T-helper 17 cell (primary cell): Measurements from ENCODE around the gene MAP1A. TPM values are rescaled to one million over a fixed set of nuclear protein-coding genes. Genes with fewer than 3 reads are reported as not detected.
A peak's percentile ranks its signal among the peaks of the same experiment; 100 is the strongest.
"Not testable (repeated sequence)": the region's sequence is repeated elsewhere in the genome, so short reads cannot be mapped to it uniquely, and the experiment has no call there.

Experiments used
- ATAC-seq: fragments of 150-1000 bp; cut with Tn5 transposase; 2 replicates; pipeline ENCODE4 v1.10.0; 2021; ENCODE audit warnings: mild to moderate bottlenecking, moderate library complexity
- DNase-seq, 3 donors: peaks; one replicate each; pipeline versions ENCODE4 v3.0.0 to v3.0.0-alpha.2; 2020 to 2021
- H3K9me3 ChIP-seq: one replicate; pipeline ENCODE4 v1.7.0; 2013; ENCODE audit warnings: low read length, mild to moderate bottlenecking; ENCODE audit not compliant: control insufficient read depth, poor library complexity, severe bottlenecking
- H3K27ac Mint-ChIP-seq: one replicate; pipeline ENCODE4 v1.8.0; 2022; ENCODE audit warnings: mild to moderate bottlenecking, moderate library complexity, mixed read lengths
- H3K27me3 Mint-ChIP-seq: one replicate; pipeline ENCODE4 v1.8.0; 2022; ENCODE audit warnings: mixed read lengths
- H3K36me3 Mint-ChIP-seq: one replicate; pipeline ENCODE4 v1.8.0; 2022; ENCODE audit warnings: low read depth, mixed read lengths
- H3K4me1 Mint-ChIP-seq: one replicate; pipeline ENCODE4 v1.8.0; 2022; ENCODE audit warnings: mild to moderate bottlenecking, mixed read lengths
- H3K4me3 Mint-ChIP-seq: one replicate; pipeline ENCODE4 v1.8.0; 2022; ENCODE audit warnings: mild to moderate bottlenecking, moderate library complexity, mixed read lengths
- total RNA-seq, 4 donors: library from RNA in 2 of 4; stranded (reverse) in 2 of 4; gene quantifications; one replicate each; pipeline ENCODE4 v1.2.3 and lab custom pipeline; 2022 to 2026

Gene MAP1A
- total RNA-seq, 2 donors from 2014 or later = 5.3 to 16.0 TPM

DNA sequence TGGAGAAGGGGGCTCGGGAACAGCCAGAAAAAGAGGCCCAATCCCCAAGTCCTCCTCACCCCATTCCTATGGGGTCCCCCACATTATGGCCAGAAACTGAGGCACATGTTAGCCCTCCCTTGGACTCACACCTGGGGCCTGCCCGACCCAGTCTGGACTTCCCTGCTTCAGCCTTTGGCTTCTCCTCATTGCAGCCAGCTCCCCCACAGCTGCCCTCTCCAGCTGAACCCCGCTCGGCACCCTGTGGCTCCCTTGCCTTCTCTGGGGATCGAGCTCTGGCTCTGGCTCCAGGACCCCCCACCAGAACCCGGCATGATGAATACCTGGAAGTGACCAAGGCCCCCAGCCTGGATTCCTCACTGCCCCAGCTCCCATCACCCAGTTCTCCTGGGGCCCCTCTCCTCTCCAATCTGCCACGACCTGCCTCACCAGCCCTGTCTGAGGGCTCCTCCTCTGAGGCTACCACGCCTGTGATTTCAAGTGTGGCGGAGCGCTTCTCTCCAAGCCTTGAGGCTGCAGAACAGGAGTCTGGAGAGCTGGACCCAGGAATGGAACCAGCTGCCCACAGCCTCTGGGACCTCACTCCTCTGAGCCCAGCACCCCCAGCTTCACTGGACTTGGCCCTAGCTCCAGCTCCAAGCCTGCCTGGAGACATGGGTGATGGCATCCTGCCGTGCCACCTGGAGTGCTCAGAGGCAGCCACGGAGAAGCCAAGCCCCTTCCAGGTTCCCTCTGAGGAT is 10.6 kb downstream of the MAP1A start:
- DNase-seq (no peak), ATAC-seq (no peak)
- Mint-ChIP-seq H3K36me3 (peaks cover 3% of the 10 kb centered on the region), H3K27ac (no peak overlapping the region), H3K27me3 (no peaks in the 10 kb centered on the region), H3K4me3 (no peak overlapping the region), H3K4me1 (peaks cover 21% of the 10 kb centered on the region)
- no peaks in the 10 kb centered on the region for H3K9me3 ChIP-seq

GRCh38 chr15:43528542-43529007 is 11.2 kb downstream of the MAP1A start:
- ATAC-seq (no peak), DNase-seq (no peak)
- H3K9me3 ChIP-seq = no peaks in the 10 kb centered on the region
- Mint-ChIP-seq H3K27me3 (no peaks in the 10 kb centered on the region), H3K36me3 (no peaks in the 10 kb centered on the region), H3K4me3 (no peak overlapping the region), H3K27ac (no peak overlapping the region), H3K4me1 (peaks cover 18% of the 10 kb centered on the region)

DNA sequence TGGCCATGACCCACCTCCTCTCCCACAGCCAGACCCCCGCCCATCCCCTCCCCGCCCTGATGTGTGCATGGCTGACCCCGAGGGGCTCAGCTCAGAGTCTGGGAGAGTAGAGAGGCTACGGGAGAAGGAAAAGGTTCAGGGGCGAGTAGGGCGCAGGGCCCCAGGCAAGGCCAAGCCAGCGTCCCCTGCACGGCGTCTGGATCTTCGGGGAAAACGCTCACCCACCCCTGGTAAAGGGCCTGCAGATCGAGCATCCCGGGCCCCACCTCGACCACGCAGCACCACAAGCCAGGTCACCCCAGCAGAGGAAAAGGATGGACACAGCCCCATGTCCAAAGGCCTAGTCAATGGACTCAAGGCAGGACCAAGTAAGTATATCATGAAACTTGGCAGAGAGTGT is 11.7 kb downstream of the MAP1A start:
- Mint-ChIP-seq H3K36me3 (peaks cover 3% of the 10 kb centered on the region), H3K4me1 (peaks cover 16% of the 10 kb centered on the region), H3K27me3 (no peaks in the 10 kb centered on the region), H3K4me3 (no peak overlapping the region), H3K27ac (no peak overlapping the region)
- no peak for DNase-seq
- ATAC-seq = no peak
- no peaks in the 10 kb centered on the region for H3K9me3 ChIP-seq

DNA sequence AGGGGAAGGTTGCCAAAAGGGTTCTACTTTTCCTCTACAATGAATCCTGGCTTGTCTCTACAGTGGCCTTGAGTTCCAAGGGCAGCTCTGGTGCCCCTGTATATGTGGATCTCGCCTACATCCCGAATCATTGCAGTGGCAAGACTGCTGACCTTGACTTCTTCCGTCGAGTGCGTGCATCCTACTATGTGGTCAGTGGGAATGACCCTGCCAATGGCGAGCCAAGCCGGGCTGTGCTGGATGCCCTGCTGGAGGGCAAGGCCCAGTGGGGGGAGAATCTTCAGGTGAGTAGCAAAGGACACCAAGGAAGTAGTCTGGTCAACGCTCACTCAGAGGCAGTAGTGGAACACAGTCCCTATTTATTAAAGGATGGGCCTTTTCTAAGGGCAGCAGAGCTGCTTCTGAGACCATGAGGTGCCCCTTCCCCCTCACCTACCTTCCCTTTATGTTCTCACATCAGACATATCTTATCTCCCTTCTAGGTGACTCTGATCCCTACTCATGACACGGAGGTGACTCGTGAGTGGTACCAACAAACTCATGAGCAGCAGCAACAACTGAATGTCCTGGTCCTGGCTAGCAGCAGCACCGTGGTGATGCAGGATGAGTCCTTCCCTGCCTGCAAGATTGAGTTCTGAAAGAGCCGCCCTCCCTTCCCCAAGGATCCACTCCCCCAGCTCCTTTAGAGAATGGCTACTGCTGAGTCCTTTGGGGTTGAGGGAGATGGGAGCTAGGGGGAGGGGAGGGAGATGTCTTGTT is 12.4 kb downstream of the MAP1A start:
- H3K27ac Mint-ChIP-seq = no peak overlapping the region
- H3K4me1 Mint-ChIP-seq = peaks cover 15% of the 10 kb centered on the region
- ATAC-seq (no peak), DNase-seq (no peak)
- no peaks in the 10 kb centered on the region for H3K9me3 ChIP-seq
- peaks cover 3% of the 10 kb centered on the region for H3K36me3 Mint-ChIP-seq
- no peaks in the 10 kb centered on the region for H3K27me3 Mint-ChIP-seq
- no peak overlapping the region for H3K4me3 Mint-ChIP-seq

GRCh38 chr15:43531018-43531670 is 13.7 kb downstream of the MAP1A start:
- Mint-ChIP-seq H3K4me3 (no peak overlapping the region), H3K4me1 (peaks cover 3% of the 10 kb centered on the region), H3K27ac (no peak overlapping the region), H3K36me3 (peaks cover 3% of the 10 kb centered on the region), H3K27me3 (no peaks in the 10 kb centered on the region)
- DNase-seq = no peak
- ATAC-seq = no peak
- H3K9me3 ChIP-seq = no peaks in the 10 kb centered on the region

DNA sequence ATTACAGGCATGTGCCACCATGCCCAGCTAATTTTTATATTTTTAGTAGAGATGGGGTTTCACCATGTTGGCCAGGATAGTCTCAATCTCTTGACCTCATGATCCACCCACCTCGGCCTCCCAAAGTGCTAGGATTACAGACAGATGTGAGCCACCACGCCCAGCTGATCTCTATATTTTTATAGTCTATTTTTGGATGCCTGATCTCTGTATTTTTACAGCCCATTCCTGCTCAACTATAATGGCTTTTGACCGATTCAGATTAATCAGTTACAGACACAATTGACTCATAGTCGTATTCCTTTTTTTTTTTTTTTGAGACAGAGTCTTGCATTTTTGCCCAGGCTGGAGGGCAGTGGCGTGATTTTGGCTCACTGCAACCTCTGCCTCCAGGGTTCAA is 15.4 kb downstream of the MAP1A start:
- ATAC-seq, DNase-seq, H3K9me3 ChIP-seq, H3K36me3 Mint-ChIP-seq, H3K4me3 Mint-ChIP-seq, H3K4me1 Mint-ChIP-seq, H3K27me3 Mint-ChIP-seq: not testable (repeated sequence)
- H3K27ac Mint-ChIP-seq = peak overlapping the region; percentile 21

GRCh38 chr15:43534897-43535296 is 17.5 kb downstream of the MAP1A start:
- DNase-seq (no peak), ATAC-seq (no peak)
- no peaks in the 10 kb centered on the region for H3K27me3 Mint-ChIP-seq
- peaks cover 3% of the 10 kb centered on the region for H3K4me1 Mint-ChIP-seq
- H3K9me3 ChIP-seq = no peaks in the 10 kb centered on the region
- H3K36me3 Mint-ChIP-seq = peaks cover 4% of the 10 kb centered on the region
- no peak overlapping the region for H3K4me3 Mint-ChIP-seq
- H3K27ac Mint-ChIP-seq = no peak overlapping the region

GRCh38 chr15:43538091-43538490 is 20.7 kb downstream of the MAP1A start:
- no peak for DNase-seq

GRCh38 chr15:43541785-43542184 is 24.4 kb downstream of the MAP1A start:
- no peaks in the 10 kb centered on the region for H3K9me3 ChIP-seq
- no peak overlapping the region for H3K4me3 Mint-ChIP-seq
- peaks cover 2% of the 10 kb centered on the region for H3K36me3 Mint-ChIP-seq
- ATAC-seq (no peak), DNase-seq (no peak)
- no peaks in the 10 kb centered on the region for H3K27me3 Mint-ChIP-seq
- peaks cover 3% of the 10 kb centered on the region for H3K4me1 Mint-ChIP-seq
- no peak overlapping the region for H3K27ac Mint-ChIP-seq

More at GRCh38 chr15:43538091-43538490, 20.7 kb downstream of the MAP1A start:
- peaks cover 3% of the 10 kb centered on the region for H3K4me1 Mint-ChIP-seq
- no peak for ATAC-seq
- H3K27me3 Mint-ChIP-seq = no peaks in the 10 kb centered on the region
- peaks cover 4% of the 10 kb centered on the region for H3K36me3 Mint-ChIP-seq
- H3K27ac Mint-ChIP-seq = no peak overlapping the region
- no peak overlapping the region for H3K4me3 Mint-ChIP-seq
- H3K9me3 ChIP-seq = no peaks in the 10 kb centered on the region

GRCh38 chr15:43544266-43544665 is 26.9 kb downstream of the MAP1A start:
- Mint-ChIP-seq H3K4me1 (peaks cover 3% of the 10 kb centered on the region), H3K4me3 (no peak overlapping the region), H3K36me3 (no peaks in the 10 kb centered on the region), H3K27ac (no peak overlapping the region), H3K27me3 (no peaks in the 10 kb centered on the region)
- no peaks in the 10 kb centered on the region for H3K9me3 ChIP-seq
- DNase-seq = no peak
- ATAC-seq = no peak

- Mint-ChIP-seq H3K36me3 (no peaks in the 10 kb centered on the region), H3K4me1 (peaks cover 3% of the 10 kb centered on the region), H3K27me3 (no peaks in the 10 kb centered on the region), H3K27ac (no peak overlapping the region), H3K4me3 (no peak overlapping the region)
- H3K9me3 ChIP-seq = no peaks in the 10 kb centered on the region
- DNase-seq (no peak), ATAC-seq (no peak)
Measured at GRCh38 chr15:43545426-43545825, 28.0 kb downstream of the MAP1A start.

GRCh38 chr15:43547539-43547938 is 30.1 kb downstream of the MAP1A start:
- H3K27me3 Mint-ChIP-seq = no peaks in the 10 kb centered on the region
- H3K9me3 ChIP-seq = no peaks in the 10 kb centered on the region
- no peak for ATAC-seq
- H3K36me3 Mint-ChIP-seq = peaks cover 3% of the 10 kb centered on the region
- DNase-seq = no peak
- H3K4me1 Mint-ChIP-seq = peaks cover 2% of the 10 kb centered on the region
- H3K27ac Mint-ChIP-seq = no peak overlapping the region
- H3K4me3 Mint-ChIP-seq = no peak overlapping the region

DNA sequence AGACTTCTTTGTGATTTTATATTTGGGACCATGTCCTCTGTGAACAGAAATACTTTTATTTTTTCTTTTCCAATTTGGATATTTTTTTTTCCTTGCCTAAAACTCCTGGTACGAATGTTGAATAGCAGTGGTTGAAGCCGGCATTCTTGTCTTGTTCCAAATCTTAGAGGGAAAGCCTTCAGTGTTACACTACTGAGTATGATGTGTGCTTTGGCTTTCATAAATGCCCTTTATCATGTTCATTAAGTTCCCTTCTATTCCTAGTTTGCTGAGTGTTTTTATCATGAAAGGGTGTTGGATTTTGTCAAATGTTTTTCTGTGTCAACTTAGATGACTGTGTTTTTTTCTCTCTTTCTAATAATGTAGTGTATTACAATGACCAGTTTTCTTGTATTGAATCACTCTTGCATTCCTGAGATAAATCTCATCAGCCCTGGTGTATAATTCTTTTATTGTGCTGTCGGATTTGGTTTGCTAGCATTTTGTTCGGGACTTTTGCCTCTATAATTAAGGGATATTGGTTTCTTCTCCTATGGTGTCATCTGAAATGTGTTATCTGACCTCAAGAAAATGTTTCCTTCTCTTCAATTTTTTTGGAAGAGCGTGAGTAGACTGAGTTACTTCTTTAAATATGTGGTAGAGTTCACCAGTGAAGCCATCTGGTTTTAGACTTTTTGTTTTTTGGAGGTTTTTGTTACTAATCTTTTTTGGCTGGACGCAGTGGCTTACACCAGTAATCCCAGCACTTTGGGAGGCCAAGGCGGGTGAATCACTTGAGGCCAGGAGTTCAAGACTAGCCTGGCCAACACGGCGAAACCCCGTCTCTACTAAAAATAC is 33.3 kb downstream of the MAP1A start:
- Mint-ChIP-seq H3K27ac (no peak overlapping the region), H3K4me1 (peaks cover 2% of the 10 kb centered on the region), H3K27me3 (no peaks in the 10 kb centered on the region), H3K4me3 (no peak overlapping the region), H3K36me3 (peaks cover 3% of the 10 kb centered on the region)
- ATAC-seq = no peak
- no peak for DNase-seq
- H3K9me3 ChIP-seq = no peaks in the 10 kb centered on the region
